ENCODE results near the gene SRSF7. TPM values are rescaled to one million over a fixed set of nuclear protein-coding genes. Genes with fewer than 3 reads are reported as not detected.
"Not testable (repeated sequence)": the region's sequence is repeated elsewhere in the genome, so short reads cannot be mapped to it uniquely, and the experiment has no call there.

The SRSF7 gene
- total and polyA plus RNA-seq, 2 donors (not counting 3 experiments of a cell fraction or from before 2014, with no cell fraction given), result 165 to 202 TPM

DNA sequence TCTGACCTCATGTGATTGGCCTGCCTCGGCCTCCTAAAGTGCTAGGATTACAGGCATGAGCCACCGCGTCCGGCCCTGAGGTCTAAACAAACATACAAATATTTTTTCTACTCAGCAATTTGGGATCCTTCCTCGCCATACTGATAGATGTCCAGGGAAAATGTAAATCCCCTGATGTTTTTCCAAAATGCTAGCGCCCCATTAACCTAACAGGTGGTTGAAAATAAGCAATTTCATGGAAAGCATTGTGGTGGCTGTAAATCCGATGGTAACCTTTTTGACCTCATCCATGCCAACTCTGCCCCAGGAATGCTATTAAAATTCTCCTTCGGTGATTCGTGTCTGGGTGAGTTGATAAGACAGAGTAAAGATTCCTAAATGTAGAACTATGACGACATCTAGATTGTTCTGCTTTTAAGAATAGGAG is 46.1 kb upstream of the SRSF7 start:
- peak; percentile 71 for FAIRE-seq

DNA sequence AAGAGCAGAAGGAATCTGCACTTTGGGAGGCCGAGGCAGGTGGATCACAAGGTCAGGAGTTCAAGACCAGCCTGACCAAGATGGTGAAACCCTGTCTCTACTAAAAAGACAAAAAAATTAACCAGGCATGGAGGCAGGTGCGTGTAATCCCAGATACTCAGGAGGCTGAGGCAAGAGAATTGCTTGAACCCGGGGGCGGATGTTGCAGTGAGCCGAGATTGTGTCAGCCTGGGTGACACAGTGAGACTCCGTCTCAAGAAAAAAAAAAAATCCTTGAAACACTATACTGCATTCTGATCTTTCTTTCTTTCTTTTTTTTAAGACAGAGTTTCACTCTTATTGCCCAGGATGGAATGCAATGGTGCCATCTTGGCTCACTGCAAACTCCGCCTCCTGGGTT is 43.9 kb upstream of the SRSF7 start:
- FAIRE-seq; intact Hi-C loops (cut with micrococcal nuclease); H3K36me3 ChIP-seq (ENCODE audit: control insufficient read depth in 2 of 2, extremely low read depth in 1 of 2, insufficient read depth in 2 of 2, low read length in 2 of 2); H4K20me1 ChIP-seq (replicated peaks; ENCODE audit: control insufficient read depth, extremely low read depth, insufficient read depth, low read length); CTCF ChIA-PET; BruUV-seq (replicated peaks); H3K4me1 ChIP-seq (ENCODE audit: control insufficient read depth, extremely low read depth, insufficient read depth, low read length); H3K27ac ChIP-seq (ENCODE audit: insufficient read depth, low read depth, low read length); H3K9ac ChIP-seq (replicated peaks; ENCODE audit: extremely low read depth, insufficient read depth, low read length); H2AFZ ChIP-seq (ENCODE audit: low read depth, low read length); H3K4me3 ChIP-seq (replicated peaks in 1 of 3; ENCODE audit: insufficient read depth in 1 of 3, low read depth in 1 of 3, low read length in 3 of 3); H3K79me2 ChIP-seq (ENCODE audit: control insufficient read depth, insufficient read depth, low read length); H3K4me2 ChIP-seq (ENCODE audit: insufficient read depth, low read length); DNase-seq (ENCODE audit: low read depth, low spot score); dilution Hi-C loops (cut with MboI; ENCODE audit: extremely low pct_ligation_motif_present, low sequenced_read_pairs); H3K27me3 ChIP-seq (ENCODE audit: control insufficient read depth in 2 of 2, insufficient read depth in 2 of 2, low read length in 2 of 2); H3K9me1 ChIP-seq (replicated peaks; ENCODE audit: control insufficient read depth, extremely low read depth, insufficient read depth, low read length); POLR2A ChIA-PET; H3K9me3 ChIP-seq (replicated peaks; ENCODE audit: control insufficient read depth, insufficient read depth, low read length): not testable (repeated sequence)

More for the DNA sequence above, 46.1 kb upstream of the SRSF7 start:
- H3K9me1 ChIP-seq (replicated peaks; ENCODE audit: control insufficient read depth, extremely low read depth, insufficient read depth, low read length), result no peaks in the 10 kb centered on the region
- TF ChIP-seq POLR2AphosphoS5 (IDR thresholded peaks at IDR 0.05; ENCODE audit: insufficient read depth, low read depth, low read length) (no peak), EZH2 (IDR thresholded peaks at IDR 0.05; ENCODE audit: borderline replicate concordance, low read depth, low read length, severe bottlenecking) (no peak), JUN (IDR thresholded peaks at IDR 0.05; ENCODE audit: borderline replicate concordance, insufficient read depth, insufficient read length, low read depth) (peak; percentile 91), MYC (IDR thresholded peaks at IDR 0.05; ENCODE audit: low read depth, low read length) (no peak)
- ChIA-PET CTCF (interaction anchor here (1.0 kb wide), 1 partner anchor 35 kb away, joined by 3 read pairs; no protein-coding TSS in a partner anchor), POLR2A (interaction anchor here (2.2 kb wide), 1 partner anchor 46 kb away, joined by 12 read pairs; the partner anchor contains the start of gene SRSF7)
- H3K9ac ChIP-seq (replicated peaks; ENCODE audit: extremely low read depth, insufficient read depth, low read length), result no peak overlapping the region
- H3K9me3 ChIP-seq (replicated peaks; ENCODE audit: control insufficient read depth, insufficient read depth, low read length), result no peaks in the 10 kb centered on the region
- no peaks in the 10 kb centered on the region for H4K20me1 ChIP-seq (replicated peaks; ENCODE audit: control insufficient read depth, extremely low read depth, insufficient read depth, low read length)
- no peaks in the 10 kb centered on the region for H3K36me3 ChIP-seq (ENCODE audit: control insufficient read depth in 2 of 2, extremely low read depth in 1 of 2, insufficient read depth in 2 of 2, low read length in 2 of 2)
- intact Hi-C loops (cut with micrococcal nuclease) (loop anchor here (1.0 kb wide), 1 partner anchor 46 kb away; the partner anchor contains the start of gene SRSF7), dilution Hi-C loops (cut with MboI; ENCODE audit: extremely low pct_ligation_motif_present, low sequenced_read_pairs) (no loop called here)
- H3K79me2 ChIP-seq (ENCODE audit: control insufficient read depth, insufficient read depth, low read length), result no peaks in the 10 kb centered on the region
- no peak overlapping the region for H3K4me2 ChIP-seq (ENCODE audit: insufficient read depth, low read length)
- H2AFZ ChIP-seq (ENCODE audit: low read depth, low read length), result no peak overlapping the region
- peak; percentile 71 for DNase-seq (ENCODE audit: low read depth, low spot score)
- H3K4me1 ChIP-seq (ENCODE audit: control insufficient read depth, extremely low read depth, insufficient read depth, low read length), result no peaks in the 10 kb centered on the region
- H3K4me3 ChIP-seq (replicated peaks in 1 of 3; ENCODE audit: insufficient read depth in 1 of 3, low read depth in 1 of 3, low read length in 3 of 3), result no peak overlapping the region
- H3K27me3 ChIP-seq (ENCODE audit: control insufficient read depth in 2 of 2, insufficient read depth in 2 of 2, low read length in 2 of 2), result no peaks in the 10 kb centered on the region
- H3K27ac ChIP-seq (ENCODE audit: insufficient read depth, low read depth, low read length), result peak overlapping the region; percentile 9
- BruUV-seq (replicated peaks), result no TSS peak

Data from endothelial cell of umbilical vein (primary cell).